Mammary epithelial cell (primary cell): ENCODE measurements around the gene RPS15A.

Source experiments
- CTCF ChIP-seq, 2 donors: IDR thresholded peaks in 1 of 2; conservative IDR thresholded peaks in 1 of 2; 2 replicates each; pipeline ENCODE4 v1.5.1; 2011 to 2012; ENCODE audit warnings: inconsistent platforms in 2 of 2, low read length in 2 of 2, mild to moderate bottlenecking in 2 of 2, control low read depth in 1 of 2, low read depth in 1 of 2; ENCODE audit not compliant: insufficient read depth in 1 of 2; ENCODE audit errors: extremely low read depth in 1 of 2
- EZH2 ChIP-seq: IDR thresholded peaks from 2 replicates; pipeline ENCODE4 v1.6.1; 2012; ENCODE audit warnings: low read length, inconsistent platforms, borderline replicate concordance

- TF ChIP-seq CTCF (conservative IDR thresholded peaks at IDR 0.05 in 1 of 2, IDR thresholded peaks at IDR 0.05 in 1 of 2; ENCODE audit: extremely low read depth in 1 of 2, insufficient read depth in 1 of 2, low read depth in 1 of 2, low read length in 2 of 2) (no peak), EZH2 (no peak)
These were observed 2.8 kb upstream of the RPS15A start for GRCh38 chr16:18792836-18793433.
